Measurements from ENCODE around the gene ORMDL2.

Gene ORMDL2

DNA sequence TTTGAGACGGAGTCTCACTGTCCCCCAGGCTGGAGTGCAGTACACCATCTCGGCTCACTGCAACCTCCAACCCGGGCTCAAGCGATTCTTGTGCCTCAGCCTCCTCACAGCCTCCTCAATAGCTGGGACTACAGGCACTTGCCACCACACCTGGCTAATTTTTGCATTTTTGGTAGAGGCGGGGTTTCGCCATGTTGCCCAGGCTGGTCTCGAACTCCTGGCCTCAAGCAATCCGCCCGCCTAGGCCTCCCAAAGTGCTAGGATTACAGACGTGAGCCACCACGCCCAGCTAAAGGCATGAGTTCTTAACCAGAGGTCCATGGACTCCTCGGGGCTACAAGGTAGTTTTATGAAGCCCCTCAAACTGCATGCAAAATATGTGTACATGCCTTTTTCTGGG is 2.4 kb upstream of the ORMDL2 start:
- H3K27ac Mint-ChIP-seq: no peak overlapping the region
- H3K9me3 Mint-ChIP-seq: no peaks in the 10 kb centered on the region
- CTCF ChIA-PET: interaction anchor here (1.5 to 6.5 kb wide), 2 partner anchors 76 to 124 kb away, joined by 4 to 33 read pairs; no protein-coding TSS in a partner anchor
- no peaks in the 10 kb centered on the region for H3K27me3 Mint-ChIP-seq
- DNase-seq: no peak
- peaks cover 52% of the 10 kb centered on the region for H3K4me1 Mint-ChIP-seq
- H3K36me3 Mint-ChIP-seq: peaks cover 33% of the 10 kb centered on the region
- H3K4me3 Mint-ChIP-seq: no peak overlapping the region

DNA sequence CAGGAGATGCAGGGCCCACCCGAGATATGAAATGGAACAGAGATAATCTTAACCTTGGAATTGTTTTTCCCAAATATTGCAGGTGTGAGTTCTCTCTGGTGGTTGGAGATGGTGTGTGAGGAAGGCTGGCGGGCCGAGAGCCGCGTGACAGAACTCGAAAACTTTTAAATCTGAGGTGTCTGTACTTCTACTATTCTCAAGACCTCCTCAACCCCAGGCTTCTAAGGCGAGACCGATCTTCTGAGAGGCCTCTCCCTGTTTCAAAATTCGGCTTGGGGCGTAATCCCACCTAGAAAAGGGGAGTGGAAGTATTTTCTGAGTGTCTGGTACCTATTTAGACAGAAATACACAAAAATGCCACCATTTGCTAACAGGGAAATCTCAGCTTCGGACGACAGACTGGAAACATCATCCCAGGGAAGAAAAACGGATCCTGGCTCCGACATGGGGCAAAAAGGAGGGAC is 928 bp upstream of the ORMDL2 start:
- Mint-ChIP-seq H3K27me3 (no peaks in the 10 kb centered on the region), H3K27ac (no peak overlapping the region), H3K9me3 (no peaks in the 10 kb centered on the region), H3K4me3 (no peak overlapping the region), H3K4me1 (peaks cover 50% of the 10 kb centered on the region), H3K36me3 (peaks cover 37% of the 10 kb centered on the region)
- DNase-seq: no peak
- CTCF ChIA-PET: interaction anchor here (1.0 to 6.5 kb wide), 9 partner anchors 12 to 229 kb away, joined by 3 to 33 read pairs (median 5); partner anchors contain the start of genes DNAJC14 and PYM1

DNA sequence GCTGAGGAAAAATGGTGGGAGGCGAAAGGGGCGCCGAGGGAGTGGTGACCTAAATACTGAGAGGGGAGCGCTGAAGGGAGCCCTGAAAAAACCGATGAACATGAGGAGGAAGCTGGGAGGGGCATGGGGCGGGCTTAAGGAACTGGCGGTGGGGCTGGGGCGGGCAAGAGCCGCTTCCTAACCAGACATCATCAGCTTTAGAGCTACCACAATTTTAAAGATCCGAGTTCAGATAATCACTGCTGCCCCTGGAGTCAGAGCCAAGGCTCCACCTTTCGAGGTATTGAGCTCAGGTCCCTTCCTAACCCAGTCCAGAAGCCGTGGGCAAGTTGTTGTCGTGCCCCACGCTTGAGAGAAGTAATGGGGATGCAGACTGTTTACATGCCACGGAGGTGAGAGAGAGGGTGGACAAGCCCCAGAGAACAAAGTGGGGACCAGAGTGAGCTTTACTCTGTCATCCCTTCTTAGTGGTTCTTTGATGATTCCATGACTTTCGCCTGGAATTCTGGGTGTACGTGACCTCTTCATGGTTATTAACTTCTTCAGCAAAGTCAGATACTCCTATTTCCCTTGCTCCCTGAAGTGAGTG is 393 bp downstream of the ORMDL2 start:
- peaks cover 42% of the 10 kb centered on the region for H3K36me3 Mint-ChIP-seq

DNA sequence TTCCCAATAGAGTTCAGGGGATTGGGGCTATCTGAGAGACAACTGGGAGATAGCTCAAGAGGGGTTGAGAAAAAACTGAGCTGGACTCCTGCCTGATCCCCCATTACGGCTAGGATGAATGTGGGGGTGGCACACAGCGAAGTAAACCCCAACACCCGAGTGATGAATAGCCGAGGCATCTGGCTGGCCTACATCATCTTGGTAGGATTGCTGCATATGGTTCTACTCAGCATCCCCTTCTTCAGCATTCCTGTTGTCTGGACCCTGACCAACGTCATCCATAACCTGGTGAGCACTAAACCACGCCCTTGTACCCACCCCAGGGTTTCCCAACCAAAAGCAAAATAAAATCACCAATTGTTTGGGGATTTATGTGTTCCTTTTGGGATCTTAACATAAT is 1.0 kb downstream of the ORMDL2 start:
- no peak overlapping the region for H3K4me3 Mint-ChIP-seq
- peaks cover 44% of the 10 kb centered on the region for H3K36me3 Mint-ChIP-seq
- no peaks in the 10 kb centered on the region for H3K9me3 Mint-ChIP-seq
- CTCF ChIA-PET: interaction anchor here (1.1 to 6.5 kb wide), 7 partner anchors 11 to 123 kb away, joined by 3 to 33 read pairs (median 5); partner anchors contain the start of gene DNAJC14
- DNase-seq: no peak
- peaks cover 45% of the 10 kb centered on the region for H3K4me1 Mint-ChIP-seq
- no peak overlapping the region for H3K27ac Mint-ChIP-seq
- H3K27me3 Mint-ChIP-seq: no peaks in the 10 kb centered on the region

More for the DNA sequence above, 393 bp downstream of the ORMDL2 start:
- no peak overlapping the region for H3K4me3 Mint-ChIP-seq
- DNase-seq: no peak
- no peaks in the 10 kb centered on the region for H3K9me3 Mint-ChIP-seq
- no peaks in the 10 kb centered on the region for H3K27me3 Mint-ChIP-seq
- no peak overlapping the region for H3K27ac Mint-ChIP-seq
- CTCF ChIA-PET: interaction anchor here (0.9 to 6.5 kb wide), 11 partner anchors 12 to 155 kb away, joined by 3 to 33 read pairs (median 5); partner anchors contain the start of genes DNAJC14, PYM1 and RAB5B
- peaks cover 43% of the 10 kb centered on the region for H3K4me1 Mint-ChIP-seq

DNA sequence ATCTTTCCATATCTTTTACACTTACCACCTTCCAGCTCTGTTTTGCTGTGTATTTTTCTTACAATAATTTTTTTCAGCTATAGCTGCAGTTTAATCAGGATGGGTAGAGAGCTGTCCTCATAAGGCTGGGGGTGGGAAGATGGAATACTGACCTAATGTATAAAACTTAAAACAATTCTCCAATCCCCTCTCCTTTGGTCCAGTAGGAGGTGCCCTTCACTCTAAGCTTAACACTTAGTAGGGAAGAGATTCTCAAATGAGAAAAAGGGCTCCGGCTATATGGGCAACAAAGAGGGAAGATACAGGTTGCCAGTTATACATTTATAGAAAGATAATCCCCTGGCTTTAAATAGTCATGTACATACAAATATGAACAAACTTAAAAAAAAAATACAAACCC is 2.8 kb downstream of the ORMDL2 start:
- CTCF ChIA-PET: interaction anchor here (0.5 to 6.5 kb wide), 9 partner anchors 11 to 1935 kb away, joined by 3 to 33 read pairs (median 4); no protein-coding TSS in a partner anchor
- Mint-ChIP-seq H3K27me3 (no peaks in the 10 kb centered on the region), H3K4me3 (no peak overlapping the region), H3K36me3 (peaks cover 40% of the 10 kb centered on the region), H3K27ac (no peak overlapping the region), H3K4me1 (peaks cover 49% of the 10 kb centered on the region), H3K9me3 (no peaks in the 10 kb centered on the region)
- DNase-seq: no peak

DNA sequence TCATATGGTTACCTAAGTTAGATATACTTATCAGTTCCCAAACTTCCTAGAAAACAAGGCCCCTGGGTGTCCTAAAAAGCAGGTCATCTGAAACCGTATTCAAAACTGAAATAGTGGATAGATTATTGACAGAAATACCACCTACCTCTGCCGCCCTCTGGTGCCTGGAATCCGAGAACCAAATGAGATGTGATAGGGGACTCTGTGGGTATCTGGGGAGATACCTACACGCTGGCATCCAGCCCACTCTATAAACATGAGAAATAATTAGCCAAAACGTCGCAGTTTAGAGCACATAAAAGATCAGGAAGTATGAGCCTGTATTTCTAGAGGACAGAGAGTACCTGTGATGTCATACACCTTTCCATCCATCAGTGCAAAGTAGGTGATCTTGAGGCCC is 4.4 kb downstream of the ORMDL2 start:
- no peaks in the 10 kb centered on the region for H3K27me3 Mint-ChIP-seq
- CTCF ChIA-PET: interaction anchor here (2.4 kb wide), 1 partner anchor 84 kb away, joined by 9 read pairs; no protein-coding TSS in a partner anchor
- no peaks in the 10 kb centered on the region for H3K9me3 Mint-ChIP-seq
- H3K36me3 Mint-ChIP-seq: peaks cover 48% of the 10 kb centered on the region
- peak overlapping the region; percentile 39 for H3K27ac Mint-ChIP-seq
- H3K4me1 Mint-ChIP-seq: peaks cover 56% of the 10 kb centered on the region
- DNase-seq: no peak
- no peak overlapping the region for H3K4me3 Mint-ChIP-seq

DNA sequence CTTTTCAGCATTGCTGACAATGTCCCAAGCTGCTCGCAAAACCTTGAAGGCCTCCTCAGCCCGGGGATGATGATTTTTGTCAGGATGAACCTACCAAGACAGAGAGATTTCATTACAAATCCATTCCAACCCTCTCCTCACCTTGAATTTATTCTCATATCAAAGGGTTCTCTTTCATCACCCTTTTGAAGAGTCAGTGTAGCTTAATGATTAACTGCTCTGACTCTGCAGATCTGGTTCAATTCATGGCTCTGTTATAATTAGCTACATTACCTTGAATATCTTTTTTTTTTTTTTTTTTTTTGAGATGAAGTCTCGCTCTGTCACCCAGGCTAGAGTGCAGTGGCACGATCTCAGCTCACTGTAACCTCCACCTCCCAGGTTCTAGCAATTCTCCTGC is 5.6 kb downstream of the ORMDL2 start:
- Mint-ChIP-seq H3K27me3 (no peaks in the 10 kb centered on the region), H3K36me3 (peaks cover 56% of the 10 kb centered on the region), H3K27ac (no peak overlapping the region), H3K9me3 (no peaks in the 10 kb centered on the region), H3K4me3 (no peak overlapping the region), H3K4me1 (peaks cover 65% of the 10 kb centered on the region)
- CTCF ChIA-PET: interaction anchor here (0.7 to 1.3 kb wide), 3 partner anchors 85 to 113 kb away, joined by 3 to 6 read pairs (median 5); no protein-coding TSS in a partner anchor
- no peak for DNase-seq

DNA sequence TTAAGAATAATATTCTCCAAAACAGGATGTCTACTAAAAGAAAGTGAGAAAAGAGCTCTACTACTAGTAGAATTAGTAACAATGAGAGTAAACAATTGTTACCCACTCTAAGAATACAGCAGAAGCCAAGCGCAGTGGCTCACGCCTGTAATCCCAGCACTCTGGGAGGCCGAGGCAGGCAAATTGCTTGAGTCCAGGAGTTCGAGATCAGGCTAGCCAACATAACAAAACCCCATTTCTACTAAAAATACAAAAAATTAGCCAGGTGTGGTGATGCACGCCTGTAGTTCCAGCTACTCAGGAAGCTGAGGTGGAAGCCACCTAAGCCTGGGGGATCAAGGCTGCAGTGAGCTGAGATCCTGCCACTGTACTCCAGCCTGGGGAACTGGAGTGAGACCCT is 6.9 kb downstream of the ORMDL2 start:
- CTCF ChIA-PET: interaction anchor here (1.0 to 1.5 kb wide), 4 partner anchors 86 to 115 kb away, joined by 3 to 6 read pairs (median 4); no protein-coding TSS in a partner anchor
- no peaks in the 10 kb centered on the region for H3K27me3 Mint-ChIP-seq

DNA sequence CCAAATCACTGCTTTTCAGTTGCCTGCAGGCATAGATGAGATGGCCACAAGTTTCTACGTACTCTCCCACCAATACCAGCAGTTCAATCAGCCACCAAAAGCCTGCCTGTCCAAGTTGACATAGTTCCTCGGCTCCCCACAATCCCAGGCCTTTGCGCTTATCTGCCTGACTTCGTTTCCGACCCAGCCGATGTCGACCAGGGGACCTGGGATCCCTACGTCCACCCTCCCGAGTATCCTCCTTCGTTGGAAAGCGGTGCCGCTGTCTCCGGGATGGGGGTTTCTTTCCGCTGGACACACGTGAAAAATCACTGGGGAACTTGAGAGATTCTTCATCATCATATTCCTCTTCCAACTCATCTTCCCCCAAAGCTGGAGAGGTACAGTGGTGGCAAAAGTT is 10.0 kb downstream of the ORMDL2 start:
- DNase-seq: no peak
- H3K9me3 Mint-ChIP-seq: no peaks in the 10 kb centered on the region
- H3K4me3 Mint-ChIP-seq: peak overlapping the region; percentile 97
- no peaks in the 10 kb centered on the region for H3K27me3 Mint-ChIP-seq
- H3K36me3 Mint-ChIP-seq: peaks cover 31% of the 10 kb centered on the region
- peak overlapping the region; percentile 21 for H3K27ac Mint-ChIP-seq
- H3K4me1 Mint-ChIP-seq: peaks cover 79% of the 10 kb centered on the region
- CTCF ChIA-PET: interaction anchor here (1.4 kb wide), 1 partner anchor 112 kb away, joined by 4 read pairs; no protein-coding TSS in a partner anchor

More for the DNA sequence above, 6.9 kb downstream of the ORMDL2 start:
- H3K36me3 Mint-ChIP-seq: peaks cover 49% of the 10 kb centered on the region
- peaks cover 59% of the 10 kb centered on the region for H3K4me1 Mint-ChIP-seq
- peak overlapping the region; percentile 77 for H3K27ac Mint-ChIP-seq
- peak overlapping the region; percentile 23 for H3K4me3 Mint-ChIP-seq
- DNase-seq: no peak
- H3K9me3 Mint-ChIP-seq: no peaks in the 10 kb centered on the region

DNA sequence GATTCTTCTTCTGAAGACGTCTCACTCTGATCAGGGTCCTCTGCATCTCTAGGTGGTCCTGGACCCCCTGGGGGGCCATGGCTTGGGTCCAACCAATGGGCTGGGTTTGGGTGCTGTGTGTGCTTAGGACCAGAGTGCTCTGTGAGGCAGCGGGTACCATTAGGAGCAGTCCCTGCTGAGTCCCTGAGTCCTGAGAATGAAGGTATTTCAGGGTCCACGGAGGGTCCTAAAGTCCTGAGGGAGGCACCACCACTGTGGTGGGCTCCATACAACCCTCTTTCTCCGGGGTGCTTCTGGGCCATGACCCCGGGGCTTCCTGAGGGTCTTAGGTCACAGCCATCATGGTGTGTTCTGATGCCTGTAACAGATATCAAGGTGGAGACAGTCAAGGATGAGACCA is 10.5 kb downstream of the ORMDL2 start:
- no peak for DNase-seq
- H3K27me3 Mint-ChIP-seq: no peaks in the 10 kb centered on the region
- H3K36me3 Mint-ChIP-seq: peaks cover 26% of the 10 kb centered on the region
- no peaks in the 10 kb centered on the region for H3K9me3 Mint-ChIP-seq
- peak overlapping the region; percentile 94 for H3K27ac Mint-ChIP-seq
- CTCF ChIA-PET: interaction anchor here (2.8 to 2.9 kb wide), 2 partner anchors 108 to 111 kb away, joined by 13 to 15 read pairs; no protein-coding TSS in a partner anchor
- H3K4me3 Mint-ChIP-seq: peak overlapping the region; percentile 97
- H3K4me1 Mint-ChIP-seq: peaks cover 80% of the 10 kb centered on the region

DNA sequence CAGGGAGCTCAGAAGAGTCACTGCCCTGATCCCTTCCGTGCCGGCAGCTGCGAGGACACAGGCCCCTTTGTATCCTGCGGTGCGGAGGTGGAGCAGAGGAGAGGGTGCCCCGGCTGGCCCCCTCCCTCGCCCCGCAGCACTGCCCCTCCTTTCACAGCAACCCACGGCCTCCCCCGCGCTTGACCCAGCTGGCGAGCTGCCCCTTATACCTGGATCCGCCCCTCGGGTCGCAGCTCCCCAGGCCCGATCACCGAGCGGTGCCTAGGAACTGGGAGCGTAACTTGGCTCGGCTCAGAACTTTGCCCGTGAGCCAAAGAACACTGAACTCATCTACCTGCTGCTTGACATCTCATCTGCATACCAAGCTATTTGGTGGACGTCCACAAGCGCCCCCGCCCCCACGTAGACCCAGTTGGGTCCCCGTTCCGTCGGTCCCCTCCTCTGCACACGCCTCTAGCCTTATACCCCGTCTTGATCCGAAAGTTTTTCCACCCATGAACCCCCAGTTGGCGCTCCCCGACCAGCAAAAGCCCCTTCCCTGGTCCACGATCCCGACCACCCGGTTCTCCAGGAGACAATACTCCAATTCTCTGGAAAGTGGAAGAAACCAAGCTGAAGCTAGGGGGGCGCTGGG is 12.2 kb downstream of the ORMDL2 start:
- DNase-seq: peak; percentile 62
- no peaks in the 10 kb centered on the region for H3K27me3 Mint-ChIP-seq
- CTCF ChIA-PET: interaction anchor here (0.5 to 2.9 kb wide), 6 partner anchors 12 to 743 kb away, joined by 3 to 15 read pairs (median 6); partner anchors contain the start of genes DGKA, ORMDL2 and SARNP

DNA sequence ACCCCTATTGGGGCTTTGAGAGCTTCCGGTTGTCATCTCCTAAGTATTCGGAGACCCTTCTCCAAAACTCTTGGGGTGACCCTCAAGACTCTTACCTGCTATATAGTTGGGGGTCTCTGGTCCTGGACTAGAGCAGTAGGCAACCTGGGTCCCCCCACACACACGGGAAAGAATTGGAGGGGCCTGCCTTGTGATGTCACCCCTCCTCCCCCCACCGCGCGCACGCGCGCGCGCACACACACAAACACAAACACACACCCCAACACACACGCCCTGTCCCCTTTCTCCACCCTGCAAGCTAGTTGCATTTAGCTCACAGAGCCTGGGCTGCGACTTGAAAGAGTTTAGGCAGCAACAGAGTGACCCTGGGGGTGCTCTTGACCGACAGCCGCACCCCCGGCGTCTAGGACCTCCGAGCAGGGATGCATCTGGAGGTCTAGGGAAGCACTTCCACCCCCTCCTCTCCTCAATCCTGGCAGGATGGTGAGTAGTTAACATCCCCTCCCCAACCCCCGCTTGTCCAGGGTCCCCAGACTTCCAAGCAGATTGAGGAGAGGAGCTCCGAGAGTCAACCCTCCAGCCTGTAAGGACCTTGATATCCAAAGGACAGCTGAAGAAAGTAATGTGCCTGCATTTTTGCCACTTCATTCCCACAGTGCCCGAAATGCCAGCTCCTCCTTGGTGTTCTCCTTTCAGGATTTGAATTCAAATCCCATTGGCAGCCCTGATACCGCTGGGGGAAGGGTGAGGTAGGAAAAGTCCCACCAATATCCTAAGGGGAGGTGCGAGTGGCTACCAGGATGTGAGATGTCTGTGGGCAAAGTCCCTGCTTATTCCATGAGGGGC is 13.0 kb downstream of the ORMDL2 start:
- peaks cover 60% of the 10 kb centered on the region for H3K4me1 Mint-ChIP-seq
- peak overlapping the region; percentile 97 for H3K4me3 Mint-ChIP-seq
- no peaks in the 10 kb centered on the region for H3K9me3 Mint-ChIP-seq
- peak; percentile 71 for DNase-seq
- CTCF ChIA-PET: interaction anchor here (0.5 to 2.9 kb wide), 10 partner anchors 10 to 742 kb away, joined by 3 to 15 read pairs (median 3); partner anchors contain the start of genes DGKA, ORMDL2 and SARNP
- no peaks in the 10 kb centered on the region for H3K27me3 Mint-ChIP-seq
- H3K36me3 Mint-ChIP-seq: peaks cover 18% of the 10 kb centered on the region
- peak overlapping the region; percentile 94 for H3K27ac Mint-ChIP-seq

More for the DNA sequence above, 12.2 kb downstream of the ORMDL2 start:
- no peaks in the 10 kb centered on the region for H3K9me3 Mint-ChIP-seq
- peaks cover 66% of the 10 kb centered on the region for H3K4me1 Mint-ChIP-seq
- peaks cover 20% of the 10 kb centered on the region for H3K36me3 Mint-ChIP-seq
- peak overlapping the region; percentile 94 for H3K27ac Mint-ChIP-seq
- H3K4me3 Mint-ChIP-seq: peak overlapping the region; percentile 97

DNA sequence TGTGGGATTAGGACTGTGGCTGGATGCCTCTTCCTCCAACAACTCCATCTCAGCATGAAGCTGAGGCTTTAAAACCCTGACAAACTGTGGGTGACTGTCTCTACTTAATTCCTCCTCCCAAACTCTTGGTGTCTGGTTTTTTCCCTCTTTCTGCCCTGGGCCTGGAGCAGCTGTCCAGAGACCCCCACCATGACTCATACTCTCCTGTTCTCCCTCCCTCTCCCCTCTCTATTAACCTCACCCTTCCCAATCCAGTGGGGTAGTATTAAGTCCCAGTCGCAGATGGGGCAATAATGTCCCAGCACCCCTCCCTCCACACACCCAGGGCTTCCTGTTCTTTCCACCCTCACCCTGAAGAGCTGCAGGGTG is 13.6 kb downstream of the ORMDL2 start:
- Mint-ChIP-seq H3K4me1 (peaks cover 55% of the 10 kb centered on the region), H3K27me3 (no peaks in the 10 kb centered on the region), H3K4me3 (peak overlapping the region; percentile 97), H3K27ac (no peak overlapping the region), H3K36me3 (peaks cover 13% of the 10 kb centered on the region), H3K9me3 (no peaks in the 10 kb centered on the region)
- CTCF ChIA-PET: interaction anchor here (0.5 to 2.9 kb wide), 5 partner anchors 11 to 115 kb away, joined by 3 to 15 read pairs (median 3); no protein-coding TSS in a partner anchor
- DNase-seq: no peak
